Measurements from ENCODE around the gene TNKS1BP1.

Gene TNKS1BP1

DNA sequence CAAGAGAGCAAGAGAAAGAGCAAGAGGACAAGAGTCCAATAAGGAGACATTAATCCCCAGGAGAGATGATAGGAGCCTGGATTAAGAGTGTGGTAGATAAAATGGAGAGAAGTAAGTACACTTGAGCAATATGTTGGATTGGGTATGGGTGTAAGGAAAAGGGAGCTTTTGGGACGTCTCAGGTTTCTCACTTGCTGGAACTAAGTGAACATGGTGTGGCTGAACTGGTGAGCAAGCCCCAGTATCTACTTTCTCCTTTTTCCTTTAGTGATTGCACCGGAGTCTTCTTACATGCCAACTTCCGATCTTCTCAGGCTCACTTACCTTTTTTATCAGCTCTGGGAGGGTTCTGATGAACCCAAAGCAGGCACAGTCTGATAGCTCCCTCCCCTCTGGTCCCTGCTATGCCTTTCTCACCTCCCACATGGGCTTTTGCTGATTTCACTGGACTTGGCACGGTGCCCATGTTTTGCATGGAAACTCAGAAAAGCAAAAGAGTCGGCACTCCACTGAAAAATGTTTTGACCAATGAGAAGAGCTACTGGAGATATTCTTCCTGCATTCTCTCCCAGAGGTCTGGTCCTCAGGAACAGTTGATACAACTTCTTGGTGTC is 73.2 kb downstream of the TNKS1BP1 start:
- H3K27ac ChIP-seq = no peak overlapping the region
- no peak overlapping the region for H3K4me3 ChIP-seq (IDR thresholded peaks at IDR 0.05; ENCODE audit: insufficient read depth, low read depth, low read length)
- H3K79me2 ChIP-seq (ENCODE audit: insufficient read depth, low read depth) = no peaks in the 10 kb centered on the region
- no peaks in the 10 kb centered on the region for H4K20me1 ChIP-seq (ENCODE audit: insufficient read depth)
- no peak overlapping the region for H3K4me2 ChIP-seq
- no peak overlapping the region for H2AFZ ChIP-seq (ENCODE audit: low read depth)
- H3K9ac ChIP-seq = no peak overlapping the region
- H3K36me3 ChIP-seq (ENCODE audit: insufficient read depth) = no peaks in the 10 kb centered on the region
- no peaks in the 10 kb centered on the region for H3K27me3 ChIP-seq (ENCODE audit: insufficient read depth, low read depth)
- no peaks in the 10 kb centered on the region for H3K4me1 ChIP-seq (ENCODE audit: low read depth, poor library complexity, severe bottlenecking)
- no peak for TF ChIP-seq CTCF (conservative IDR thresholded peaks at IDR 0.05; ENCODE audit: low read depth, low read length)

GRCh38 chr11:57251037-57251436 is 73.7 kb downstream of the TNKS1BP1 start:
- H3K4me2 ChIP-seq = no peak overlapping the region
- H4K20me1 ChIP-seq (ENCODE audit: insufficient read depth) = no peaks in the 10 kb centered on the region
- H3K4me1 ChIP-seq (ENCODE audit: low read depth, poor library complexity, severe bottlenecking) = no peaks in the 10 kb centered on the region
- H3K36me3 ChIP-seq (ENCODE audit: insufficient read depth) = no peaks in the 10 kb centered on the region
- H3K4me3 ChIP-seq (IDR thresholded peaks at IDR 0.05; ENCODE audit: insufficient read depth, low read depth, low read length) = no peak overlapping the region
- no peak overlapping the region for H3K9ac ChIP-seq
- no peak overlapping the region for H2AFZ ChIP-seq (ENCODE audit: low read depth)
- no peak for TF ChIP-seq CTCF (conservative IDR thresholded peaks at IDR 0.05; ENCODE audit: low read depth, low read length)
- H3K27me3 ChIP-seq (ENCODE audit: insufficient read depth, low read depth) = no peaks in the 10 kb centered on the region
- no peaks in the 10 kb centered on the region for H3K79me2 ChIP-seq (ENCODE audit: insufficient read depth, low read depth)
- no peak overlapping the region for H3K27ac ChIP-seq
